Umbilical cord (tissue), 2 donors: Measurements from ENCODE around the gene FAH. TPM values are rescaled to one million over a fixed set of nuclear protein-coding genes. Genes with fewer than 3 reads are reported as not detected.

Experiments
- DNase-seq: peaks from one replicate; pipeline ENCODE4 v3.0.0-alpha.2; 2015; ENCODE audit warnings: low spot score
- total RNA-seq: library from RNA; depleted of rRNA; stranded (reverse); fragments of >200 nt; gene quantifications from one replicate; pipeline ENCODE4 v1.2.3, GENCODE V29; 2014; ENCODE audit warnings: low replicate concordance; ENCODE audit not compliant: insufficient read depth

Gene FAH
- total RNA-seq, 1 donor from 2014 or later, result 19.3 TPM

- no peak for DNase-seq
These were observed 1.2 kb upstream of the FAH start for GRCh38 chr15:80151576-80151975.

DNA sequence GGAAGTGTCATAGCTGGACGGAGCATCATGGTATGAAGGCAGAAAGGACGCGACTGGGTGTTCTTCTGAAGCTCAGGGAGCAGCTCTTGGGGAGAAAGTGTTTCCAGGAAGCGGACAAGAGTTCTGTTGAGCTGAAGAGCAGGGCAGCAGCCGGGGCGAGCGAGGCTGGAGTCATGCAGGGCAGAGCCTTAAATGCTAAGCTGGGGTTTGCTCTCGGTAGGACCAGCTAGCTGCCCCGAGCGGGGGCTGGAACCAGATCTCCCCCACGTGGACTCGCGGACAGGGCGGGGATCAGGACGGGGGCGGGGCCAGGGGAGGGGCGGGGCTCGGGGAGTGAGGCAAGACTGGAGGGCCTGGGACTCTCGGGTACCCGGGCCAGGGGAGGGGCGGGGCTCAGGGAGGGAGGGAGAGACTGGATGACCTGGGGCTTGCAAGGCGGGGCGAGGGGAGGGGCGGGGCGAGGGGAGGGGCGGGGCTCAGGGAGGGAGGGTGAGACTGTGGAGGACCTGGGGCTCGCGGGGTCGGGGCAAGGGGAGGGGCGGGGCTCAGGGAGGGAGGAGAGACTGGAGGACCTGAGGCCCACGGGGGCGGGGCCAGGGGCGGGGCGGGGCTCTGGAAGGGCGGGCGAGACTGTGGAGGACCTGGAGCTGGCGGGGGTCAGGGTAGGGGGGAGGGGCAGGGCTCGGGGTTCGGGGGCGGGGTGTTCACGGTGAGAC lies 461 bp upstream of the FAH start:
- DNase-seq, result peak; percentile 97

- no peak for DNase-seq
These were observed 1.1 kb downstream of the FAH start for GRCh38 chr15:80153900-80154299.

DNA sequence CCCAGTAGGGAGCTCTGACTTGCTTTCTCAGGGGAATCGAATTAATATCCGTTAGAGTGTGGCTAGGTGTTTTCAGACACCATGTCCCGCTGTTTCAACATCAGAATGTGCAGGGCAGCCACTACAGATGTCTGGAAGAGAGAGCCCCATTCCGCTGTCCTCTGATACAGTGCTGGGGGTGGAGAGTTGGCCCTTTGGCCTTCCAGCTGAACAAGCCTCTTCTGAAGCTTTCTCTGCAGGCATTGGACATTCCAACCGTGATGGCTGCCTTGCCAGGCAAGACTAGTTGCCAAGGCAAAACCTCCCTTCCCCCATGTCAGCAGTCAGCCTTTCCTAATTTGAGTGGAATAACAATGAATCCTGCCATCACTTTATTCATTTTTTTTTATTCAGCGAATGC lies 1.5 kb downstream of the FAH start:
- DNase-seq, result no peak

- no peak for DNase-seq
These were observed 2.2 kb downstream of the FAH start for GRCh38 chr15:80155001-80155377.

- peak; percentile 50 for DNase-seq
These were observed 2.8 kb downstream of the FAH start for GRCh38 chr15:80155378-80156175.

DNA sequence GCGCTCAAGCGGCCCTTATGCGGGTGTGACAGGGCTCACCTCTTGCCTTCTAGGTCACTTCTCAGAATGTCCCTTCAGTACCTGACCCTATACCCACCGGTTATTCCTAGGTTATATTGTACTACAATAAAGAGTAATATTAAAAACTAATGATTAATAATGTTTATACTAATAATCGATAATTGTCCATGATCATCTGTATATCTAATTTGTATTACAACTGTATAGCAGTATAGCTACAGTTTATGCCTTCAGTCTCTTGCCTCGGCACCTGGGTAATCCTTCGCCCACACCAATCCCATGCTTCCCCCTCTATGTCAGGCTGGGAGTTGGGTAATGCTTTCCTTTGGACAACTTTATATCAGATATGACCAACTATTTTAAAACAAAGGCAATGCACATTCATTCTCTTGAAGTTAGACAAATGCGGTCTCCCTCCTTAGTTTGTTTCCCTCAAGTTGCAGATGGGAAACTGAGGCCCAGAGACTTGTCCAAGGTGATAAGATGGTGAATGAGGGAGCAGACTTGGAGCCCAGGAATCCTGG lies 3.4 kb downstream of the FAH start:
- no peak for DNase-seq

DNA sequence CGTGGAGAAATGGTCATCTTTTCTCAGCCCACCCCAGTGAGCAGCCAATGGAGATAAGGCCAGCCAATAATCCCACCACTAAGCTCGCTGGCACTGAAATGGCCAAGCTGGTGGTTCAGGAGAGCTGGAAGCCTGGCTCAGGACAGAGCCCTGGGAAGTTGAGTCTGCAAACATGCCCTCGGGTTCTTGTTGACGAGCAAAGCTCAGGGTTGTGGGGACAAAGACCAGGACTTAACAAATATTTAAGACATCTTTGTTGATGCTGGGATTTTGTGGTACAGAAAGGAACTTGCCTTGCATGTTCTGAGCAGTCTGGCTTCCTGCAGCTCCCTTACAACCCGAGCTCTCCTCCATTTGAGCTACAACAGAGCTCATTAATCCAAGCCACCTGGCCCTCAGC lies 4.4 kb downstream of the FAH start:
- no peak for DNase-seq

DNA sequence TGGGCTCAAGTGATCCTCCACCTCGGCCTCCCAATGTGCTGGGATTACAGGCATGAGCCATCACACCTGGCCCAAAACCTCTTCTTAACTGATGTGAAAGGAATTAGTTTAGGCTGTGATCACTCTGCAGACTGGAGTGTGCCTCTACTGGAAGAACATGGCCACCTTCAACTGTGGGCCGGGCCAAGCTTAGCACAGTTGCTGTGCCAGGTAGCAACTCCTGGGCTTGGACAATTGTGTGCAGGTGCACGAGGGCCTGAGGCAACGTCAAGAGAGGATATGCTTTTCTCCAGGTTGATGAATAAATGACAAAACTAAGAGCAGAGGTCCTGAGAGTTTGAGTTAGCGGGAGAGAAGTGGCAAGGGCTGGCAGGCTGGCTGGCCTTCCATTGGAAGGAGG lies 6.5 kb downstream of the FAH start:
- DNase-seq, result no peak

DNA sequence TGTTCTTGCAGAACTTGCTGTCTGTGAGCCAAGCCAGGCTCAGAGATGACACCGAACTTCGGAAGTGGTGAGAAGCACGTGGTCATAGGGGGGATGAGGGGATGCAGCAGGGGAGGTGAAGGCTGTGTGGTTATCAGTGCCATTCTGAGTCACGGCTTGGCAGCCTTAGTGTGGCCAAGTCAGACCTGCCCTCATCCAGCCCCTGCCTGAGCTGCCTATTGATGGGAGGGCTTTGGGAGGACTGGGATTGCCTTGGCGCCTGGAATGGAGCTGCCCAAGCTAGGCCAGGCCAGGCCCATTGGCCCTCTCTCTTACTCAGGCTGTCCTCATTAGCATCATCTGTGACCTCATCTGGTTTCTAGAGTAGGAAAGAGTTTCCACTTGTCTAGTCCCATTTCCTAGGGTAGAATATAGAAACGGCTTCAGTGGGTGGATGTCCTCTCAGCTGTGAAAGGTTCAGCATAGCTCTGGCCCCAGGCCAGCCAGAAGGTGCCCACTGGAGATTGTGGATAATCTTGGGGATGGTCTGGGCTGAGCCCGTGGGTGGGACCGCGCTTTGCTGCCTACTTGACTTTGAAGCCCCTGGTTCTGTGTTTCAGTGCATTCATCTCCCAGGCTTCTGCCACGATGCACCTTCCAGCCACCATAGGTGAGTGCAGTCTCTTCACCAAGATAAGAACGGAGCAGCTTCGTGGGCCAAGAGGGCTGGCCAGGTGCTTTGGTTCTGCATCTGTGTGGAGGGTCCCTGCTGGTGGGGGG lies 7.2 kb downstream of the FAH start:
- no peak for DNase-seq

DNA sequence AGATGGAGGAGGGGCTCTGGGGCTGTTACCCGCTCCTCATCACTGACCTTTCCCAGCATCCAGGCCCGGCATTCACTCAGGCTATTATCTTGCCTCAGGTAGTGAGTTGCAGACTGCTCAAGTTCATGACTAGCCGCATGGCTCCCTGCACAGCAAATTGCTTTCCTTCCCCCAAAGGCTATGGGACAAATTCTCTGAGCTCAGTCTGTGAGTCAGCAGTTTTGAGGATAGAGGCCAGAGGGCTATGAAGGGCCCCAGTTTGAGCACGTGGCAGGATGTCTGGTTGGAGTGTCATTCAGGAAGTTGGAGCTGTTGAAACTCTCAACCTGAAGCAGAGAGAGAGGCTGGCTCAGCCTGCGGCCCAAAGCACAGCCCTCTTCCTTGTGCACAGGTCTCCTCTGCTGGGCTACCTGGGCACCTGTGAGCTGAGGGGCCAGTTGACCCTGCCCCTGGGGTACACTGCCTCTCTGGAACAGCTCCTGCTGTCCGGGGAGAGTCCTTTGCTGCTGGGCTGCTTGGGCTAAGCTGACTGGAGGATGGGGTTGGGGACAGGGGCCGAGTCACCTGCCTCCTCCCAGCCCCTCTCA lies 7.9 kb downstream of the FAH start:
- DNase-seq, result peak; percentile 77

DNA sequence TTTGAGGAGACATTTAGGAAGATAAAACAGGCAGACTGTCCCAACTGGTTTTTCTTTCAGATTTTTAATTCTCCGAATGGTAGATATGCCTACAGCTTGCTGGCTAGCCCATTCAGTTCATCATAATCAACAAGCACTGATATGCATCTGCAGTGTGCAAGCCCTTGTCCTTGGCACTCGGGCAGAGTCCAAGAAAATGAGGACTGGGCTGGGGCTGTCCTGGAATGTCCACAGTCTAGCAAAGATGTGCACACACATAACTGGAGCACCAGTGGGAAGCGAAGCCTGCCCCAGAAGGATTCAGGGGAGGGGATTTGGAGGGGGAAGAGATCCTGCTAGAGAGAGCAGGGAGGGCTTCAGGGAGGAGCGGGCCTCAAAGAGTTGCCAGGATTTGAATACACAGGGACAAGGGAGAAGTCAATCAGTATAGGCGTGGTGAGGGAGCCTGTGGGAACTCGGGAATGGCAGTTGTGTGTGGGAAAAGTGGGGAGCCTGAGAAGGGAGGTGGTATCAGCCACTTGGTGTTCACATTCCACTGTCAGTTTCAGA lies 8.7 kb downstream of the FAH start:
- no peak for DNase-seq

GRCh38 chr15:80162059-80162554 lies 9.3 kb downstream of the FAH start:
- peak; percentile 79 for DNase-seq

- no peak for DNase-seq
These were observed 10.4 kb downstream of the FAH start for GRCh38 chr15:80163217-80163616.

GRCh38 chr15:80163897-80164296 lies 11.1 kb downstream of the FAH start:
- DNase-seq, result no peak

- no peak for DNase-seq
These were observed 15.1 kb downstream of the FAH start for GRCh38 chr15:80167936-80168335.

DNA sequence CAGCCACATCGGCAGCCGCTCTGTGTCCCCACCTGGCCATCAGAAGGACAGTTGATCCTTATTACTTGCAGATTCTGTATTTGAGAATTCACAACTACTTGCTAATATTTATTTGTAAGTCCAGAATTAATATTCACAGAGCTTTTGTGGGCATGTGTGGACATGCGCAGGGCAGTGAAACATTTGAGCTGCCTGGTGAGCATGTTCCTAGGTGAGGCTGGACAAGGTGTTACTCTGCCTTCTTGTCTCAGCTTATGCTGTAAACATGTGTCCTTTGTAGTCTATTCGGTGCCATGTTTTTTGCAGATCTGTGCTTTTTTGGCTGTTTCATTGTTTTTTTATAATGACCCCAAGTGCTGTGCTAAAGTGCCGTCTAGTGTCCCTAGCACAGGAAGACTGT lies 15.6 kb downstream of the FAH start:
- no peak for DNase-seq

- DNase-seq, result no peak
These were observed 17.1 kb downstream of the FAH start for GRCh38 chr15:80169768-80170357.

- DNase-seq, result no peak
These were observed 17.8 kb downstream of the FAH start for GRCh38 chr15:80170596-80170995.

- no peak for DNase-seq
These were observed 19.0 kb downstream of the FAH start for GRCh38 chr15:80171787-80172186.

DNA sequence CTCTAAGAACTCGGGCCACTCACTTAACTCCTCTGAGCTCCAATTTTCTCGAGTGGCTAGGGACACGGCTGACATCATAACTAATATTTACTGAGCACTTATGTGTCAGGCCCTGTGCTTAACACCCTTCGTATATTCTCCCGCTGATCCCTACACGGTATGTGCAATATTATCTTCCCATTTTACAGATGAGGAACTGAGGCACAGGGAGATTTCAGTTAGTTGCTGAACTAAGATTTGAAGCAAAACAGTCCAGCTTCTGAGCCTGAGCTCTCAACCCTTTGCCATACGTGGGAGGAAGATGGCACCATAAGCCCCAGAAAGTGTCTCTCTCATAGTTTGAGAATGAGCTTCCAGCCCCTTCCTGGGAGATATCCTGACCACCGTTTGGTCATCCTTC lies 19.6 kb downstream of the FAH start:
- DNase-seq, result no peak
